HEK293 (cell line): ENCODE data around the gene PDF.

Source experiments
- CTCF ChIA-PET: fragments of 350-600 bp; formaldehyde crosslinking; extraction: SDS; loops from one replicate; lab custom pipeline; 2021; ENCODE audit warnings: antibody characterized with exemption; lab: Yijun Ruan, JAX
- POLR2A ChIA-PET: fragments of 300-600 bp; formaldehyde crosslinking; extraction: SDS; loops from one replicate; lab custom pipeline; 2020; ENCODE audit warnings: antibody characterized with exemption, inconsistent platforms; lab: Yijun Ruan, JAX
- H3K27ac ChIP-seq: fragments of 200-500 bp; sonication (Bioruptor generic); 2 replicates; pipeline ENCODE4 v1.5.1; 2014; ENCODE audit warnings: low read depth, low read length, control low read depth, inconsistent platforms; ENCODE audit errors: extremely low read depth
- H3K36me3 ChIP-seq, 2 experiments: fragments of 200-500 bp in 1 of 2; sonication (Bioruptor generic) in 1 of 2; 1 replicate in 1 of 2; 2 replicates in 1 of 2; pipeline ENCODE4 v1.5.1; 2014 to 2017; ENCODE audit warnings: inconsistent platforms in 2 of 2, low read length in 2 of 2; ENCODE audit not compliant: control insufficient read depth in 2 of 2, insufficient read depth in 1 of 2
- H3K4me1 ChIP-seq: fragments of 200-500 bp; sonication (Bioruptor generic); 2 replicates; pipeline ENCODE4 v1.5.1; 2014; ENCODE audit warnings: mild to moderate bottlenecking, low read length, inconsistent platforms; ENCODE audit not compliant: control insufficient read depth, insufficient read depth
- H3K4me3 ChIP-seq: 2 replicates; pipeline ENCODE4 v1.5.1; 2011; ENCODE audit warnings: low read depth, mild to moderate bottlenecking, control low read depth, low read length, moderate library complexity
- H3K9me3 ChIP-seq: fragments of 200-500 bp; sonication (Bioruptor generic); 2 replicates; pipeline ENCODE4 v1.5.1; 2014; ENCODE audit warnings: low read depth, low read length, inconsistent platforms; ENCODE audit not compliant: control insufficient read depth, insufficient read depth
- BCL11A ChIP-seq: fragments of 450-650 bp; formaldehyde crosslinking; IDR thresholded peaks from 2 replicates; pipeline ENCODE4 v1.5.1; 2016; ENCODE audit warnings: low read depth, missing biosample characterization, missing genetic modification characterization
- GLI4 ChIP-seq: fragments of 450-650 bp; formaldehyde crosslinking; IDR thresholded peaks from 2 replicates; pipeline ENCODE4 v1.5.1; 2016; ENCODE audit warnings: missing biosample characterization, missing genetic modification characterization
- PRDM1 ChIP-seq: fragments of 450-650 bp; formaldehyde crosslinking; IDR thresholded peaks from 2 replicates; pipeline ENCODE4; 2016; ENCODE audit warnings: missing biosample characterization, missing genetic modification characterization
- ZNF202 ChIP-seq: fragments of 450-650 bp; formaldehyde crosslinking; IDR thresholded peaks from 2 replicates; pipeline ENCODE4 v1.5.1; 2016; ENCODE audit warnings: missing biosample characterization, missing genetic modification characterization, borderline replicate concordance
- ZNF24 ChIP-seq: fragments of 450-650 bp; formaldehyde crosslinking; IDR thresholded peaks from 2 replicates; pipeline ENCODE4 v1.5.1; 2016; ENCODE audit warnings: missing biosample characterization, missing genetic modification characterization
- ZNF350 ChIP-seq: fragments of 450-650 bp; formaldehyde crosslinking; IDR thresholded peaks from 2 replicates; pipeline ENCODE4 v1.5.0; 2017; ENCODE audit warnings: missing biosample characterization, mild to moderate bottlenecking, missing genetic modification characterization
- ZNF354C ChIP-seq: fragments of 450-650 bp; formaldehyde crosslinking; IDR thresholded peaks from 2 replicates; pipeline ENCODE4 v1.5.1; 2016; ENCODE audit warnings: missing biosample characterization, missing genetic modification characterization, low read depth, borderline replicate concordance
- ZNF548 ChIP-seq: fragments of 450-650 bp; formaldehyde crosslinking; IDR thresholded peaks from 2 replicates; pipeline ENCODE4 v1.5.1; 2016; ENCODE audit warnings: missing biosample characterization, missing genetic modification characterization
- ZNF623 ChIP-seq: fragments of 450-650 bp; formaldehyde crosslinking; IDR thresholded peaks from 2 replicates; pipeline ENCODE4 v1.5.1; 2016; ENCODE audit warnings: missing biosample characterization, missing genetic modification characterization
- ZNF76 ChIP-seq: fragments of 450-650 bp; formaldehyde crosslinking; IDR thresholded peaks from 2 replicates; pipeline ENCODE4; 2016; ENCODE audit warnings: low read depth, missing biosample characterization, missing genetic modification characterization, borderline replicate concordance
- ZNF785 ChIP-seq: fragments of 450-650 bp; formaldehyde crosslinking; IDR thresholded peaks from 2 replicates; pipeline ENCODE4 v1.5.1; 2016; ENCODE audit warnings: missing biosample characterization, missing genetic modification characterization
- TF ChIP-seq, protein P1 (sequence below): fragments of 450-650 bp; formaldehyde crosslinking; IDR thresholded peaks from 2 replicates; pipeline ENCODE4 v1.5.1; 2017; ENCODE audit warnings: missing biosample characterization, missing genetic modification characterization
- TF ChIP-seq, protein P2 (sequence below): fragments of 450-650 bp; formaldehyde crosslinking; IDR thresholded peaks from 2 replicates; pipeline ENCODE4 v1.5.1; 2016; ENCODE audit warnings: missing biosample characterization, missing genetic modification characterization
- TF ChIP-seq, protein P3 (sequence below): fragments of 450-650 bp; formaldehyde crosslinking; IDR thresholded peaks from 2 replicates; pipeline ENCODE4 v1.5.1; 2016; ENCODE audit warnings: missing biosample characterization, missing genetic modification characterization
- TF ChIP-seq, protein P4 (sequence below): fragments of 450-650 bp; formaldehyde crosslinking; IDR thresholded peaks from 2 replicates; pipeline ENCODE4 v1.5.1; 2016; ENCODE audit warnings: missing biosample characterization, missing genetic modification characterization
- TF ChIP-seq, protein P5 (sequence below): fragments of 450-650 bp; formaldehyde crosslinking; IDR thresholded peaks from 2 replicates; pipeline ENCODE4 v1.5.1; 2016; ENCODE audit warnings: missing biosample characterization, missing genetic modification characterization
- TF ChIP-seq, protein P6 (sequence below): fragments of 450-650 bp; formaldehyde crosslinking; IDR thresholded peaks from 2 replicates; pipeline ENCODE4 v1.5.1; 2016; ENCODE audit warnings: missing biosample characterization, missing genetic modification characterization
- TF ChIP-seq, protein P7 (sequence below): fragments of 450-650 bp; formaldehyde crosslinking; IDR thresholded peaks from 2 replicates; pipeline ENCODE4 v1.5.1; 2017; ENCODE audit warnings: missing biosample characterization, missing genetic modification characterization

The PDF gene

DNA sequence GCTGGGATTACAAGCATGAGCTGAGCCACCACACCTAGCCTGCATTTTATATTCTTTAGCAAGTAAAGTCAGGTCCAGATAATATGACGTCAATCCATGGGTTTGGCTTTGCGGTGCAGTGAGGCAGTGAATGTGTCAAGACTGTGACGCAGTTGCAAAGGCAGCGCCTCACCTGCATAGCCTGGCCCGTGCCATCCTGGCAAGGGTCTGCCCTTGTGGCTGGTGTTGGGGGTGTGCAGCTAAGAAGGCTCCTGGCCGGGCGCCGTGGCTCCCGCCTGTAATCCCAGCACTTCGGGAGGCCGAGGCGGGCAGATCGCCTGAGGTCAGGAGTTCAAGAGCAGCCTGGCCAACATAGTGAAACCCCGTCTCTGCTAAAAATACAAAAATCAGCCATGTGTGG, 7.0 kb downstream of the PDF start:
- no peaks in the 10 kb centered on the region for H3K9me3 ChIP-seq
- peaks cover 5% of the 10 kb centered on the region for H3K4me1 ChIP-seq
- TF ChIP-seq ZNF202 (tag by site-specific recombination): no peak
- TF ChIP-seq ZNF350 (tag by site-specific recombination): no peak
- no peak for TF ChIP-seq ZNF623 (tag by site-specific recombination)
- TF ChIP-seq ZNF785 (tag by site-specific recombination): no peak
- TF ChIP-seq, protein P1, sequence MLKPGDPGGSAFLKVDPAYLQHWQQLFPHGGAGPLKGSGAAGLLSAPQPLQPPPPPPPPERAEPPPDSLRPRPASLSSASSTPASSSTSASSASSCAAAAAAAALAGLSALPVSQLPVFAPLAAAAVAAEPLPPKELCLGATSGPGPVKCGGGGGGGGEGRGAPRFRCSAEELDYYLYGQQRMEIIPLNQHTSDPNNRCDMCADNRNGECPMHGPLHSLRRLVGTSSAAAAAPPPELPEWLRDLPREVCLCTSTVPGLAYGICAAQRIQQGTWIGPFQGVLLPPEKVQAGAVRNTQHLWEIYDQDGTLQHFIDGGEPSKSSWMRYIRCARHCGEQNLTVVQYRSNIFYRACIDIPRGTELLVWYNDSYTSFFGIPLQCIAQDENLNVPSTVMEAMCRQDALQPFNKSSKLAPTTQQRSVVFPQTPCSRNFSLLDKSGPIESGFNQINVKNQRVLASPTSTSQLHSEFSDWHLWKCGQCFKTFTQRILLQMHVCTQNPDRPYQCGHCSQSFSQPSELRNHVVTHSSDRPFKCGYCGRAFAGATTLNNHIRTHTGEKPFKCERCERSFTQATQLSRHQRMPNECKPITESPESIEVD: no peak
- TF ChIP-seq, protein P2, sequence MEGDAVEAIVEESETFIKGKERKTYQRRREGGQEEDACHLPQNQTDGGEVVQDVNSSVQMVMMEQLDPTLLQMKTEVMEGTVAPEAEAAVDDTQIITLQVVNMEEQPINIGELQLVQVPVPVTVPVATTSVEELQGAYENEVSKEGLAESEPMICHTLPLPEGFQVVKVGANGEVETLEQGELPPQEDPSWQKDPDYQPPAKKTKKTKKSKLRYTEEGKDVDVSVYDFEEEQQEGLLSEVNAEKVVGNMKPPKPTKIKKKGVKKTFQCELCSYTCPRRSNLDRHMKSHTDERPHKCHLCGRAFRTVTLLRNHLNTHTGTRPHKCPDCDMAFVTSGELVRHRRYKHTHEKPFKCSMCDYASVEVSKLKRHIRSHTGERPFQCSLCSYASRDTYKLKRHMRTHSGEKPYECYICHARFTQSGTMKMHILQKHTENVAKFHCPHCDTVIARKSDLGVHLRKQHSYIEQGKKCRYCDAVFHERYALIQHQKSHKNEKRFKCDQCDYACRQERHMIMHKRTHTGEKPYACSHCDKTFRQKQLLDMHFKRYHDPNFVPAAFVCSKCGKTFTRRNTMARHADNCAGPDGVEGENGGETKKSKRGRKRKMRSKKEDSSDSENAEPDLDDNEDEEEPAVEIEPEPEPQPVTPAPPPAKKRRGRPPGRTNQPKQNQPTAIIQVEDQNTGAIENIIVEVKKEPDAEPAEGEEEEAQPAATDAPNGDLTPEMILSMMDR (tag by site-specific recombination): no peak
- TF ChIP-seq GLI4 (tag by site-specific recombination): no peak
- TF ChIP-seq, protein P3, sequence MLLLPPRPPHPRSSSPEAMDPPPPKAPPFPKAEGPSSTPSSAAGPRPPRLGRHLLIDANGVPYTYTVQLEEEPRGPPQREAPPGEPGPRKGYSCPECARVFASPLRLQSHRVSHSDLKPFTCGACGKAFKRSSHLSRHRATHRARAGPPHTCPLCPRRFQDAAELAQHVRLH (tag by site-specific recombination): no peak
- TF ChIP-seq, protein P4, sequence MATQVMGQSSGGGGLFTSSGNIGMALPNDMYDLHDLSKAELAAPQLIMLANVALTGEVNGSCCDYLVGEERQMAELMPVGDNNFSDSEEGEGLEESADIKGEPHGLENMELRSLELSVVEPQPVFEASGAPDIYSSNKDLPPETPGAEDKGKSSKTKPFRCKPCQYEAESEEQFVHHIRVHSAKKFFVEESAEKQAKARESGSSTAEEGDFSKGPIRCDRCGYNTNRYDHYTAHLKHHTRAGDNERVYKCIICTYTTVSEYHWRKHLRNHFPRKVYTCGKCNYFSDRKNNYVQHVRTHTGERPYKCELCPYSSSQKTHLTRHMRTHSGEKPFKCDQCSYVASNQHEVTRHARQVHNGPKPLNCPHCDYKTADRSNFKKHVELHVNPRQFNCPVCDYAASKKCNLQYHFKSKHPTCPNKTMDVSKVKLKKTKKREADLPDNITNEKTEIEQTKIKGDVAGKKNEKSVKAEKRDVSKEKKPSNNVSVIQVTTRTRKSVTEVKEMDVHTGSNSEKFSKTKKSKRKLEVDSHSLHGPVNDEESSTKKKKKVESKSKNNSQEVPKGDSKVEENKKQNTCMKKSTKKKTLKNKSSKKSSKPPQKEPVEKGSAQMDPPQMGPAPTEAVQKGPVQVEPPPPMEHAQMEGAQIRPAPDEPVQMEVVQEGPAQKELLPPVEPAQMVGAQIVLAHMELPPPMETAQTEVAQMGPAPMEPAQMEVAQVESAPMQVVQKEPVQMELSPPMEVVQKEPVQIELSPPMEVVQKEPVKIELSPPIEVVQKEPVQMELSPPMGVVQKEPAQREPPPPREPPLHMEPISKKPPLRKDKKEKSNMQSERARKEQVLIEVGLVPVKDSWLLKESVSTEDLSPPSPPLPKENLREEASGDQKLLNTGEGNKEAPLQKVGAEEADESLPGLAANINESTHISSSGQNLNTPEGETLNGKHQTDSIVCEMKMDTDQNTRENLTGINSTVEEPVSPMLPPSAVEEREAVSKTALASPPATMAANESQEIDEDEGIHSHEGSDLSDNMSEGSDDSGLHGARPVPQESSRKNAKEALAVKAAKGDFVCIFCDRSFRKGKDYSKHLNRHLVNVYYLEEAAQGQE: no peak
- TF ChIP-seq, protein P5, sequence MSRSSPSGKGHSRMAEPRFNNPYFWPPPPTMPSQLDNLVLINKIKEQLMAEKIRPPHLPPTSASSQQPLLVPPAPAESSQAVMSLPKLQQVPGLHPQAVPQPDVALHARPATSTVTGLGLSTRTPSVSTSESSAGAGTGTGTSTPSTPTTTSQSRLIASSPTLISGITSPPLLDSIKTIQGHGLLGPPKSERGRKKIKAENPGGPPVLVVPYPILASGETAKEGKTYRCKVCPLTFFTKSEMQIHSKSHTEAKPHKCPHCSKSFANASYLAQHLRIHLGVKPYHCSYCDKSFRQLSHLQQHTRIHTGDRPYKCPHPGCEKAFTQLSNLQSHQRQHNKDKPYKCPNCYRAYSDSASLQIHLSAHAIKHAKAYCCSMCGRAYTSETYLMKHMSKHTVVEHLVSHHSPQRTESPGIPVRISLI (tag by site-specific recombination): no peak
- TF ChIP-seq ZNF354C (tag by site-specific recombination): no peak
- no peak for TF ChIP-seq ZNF76
- TF ChIP-seq BCL11A (tag by site-specific recombination): no peak
- TF ChIP-seq, protein P6, sequence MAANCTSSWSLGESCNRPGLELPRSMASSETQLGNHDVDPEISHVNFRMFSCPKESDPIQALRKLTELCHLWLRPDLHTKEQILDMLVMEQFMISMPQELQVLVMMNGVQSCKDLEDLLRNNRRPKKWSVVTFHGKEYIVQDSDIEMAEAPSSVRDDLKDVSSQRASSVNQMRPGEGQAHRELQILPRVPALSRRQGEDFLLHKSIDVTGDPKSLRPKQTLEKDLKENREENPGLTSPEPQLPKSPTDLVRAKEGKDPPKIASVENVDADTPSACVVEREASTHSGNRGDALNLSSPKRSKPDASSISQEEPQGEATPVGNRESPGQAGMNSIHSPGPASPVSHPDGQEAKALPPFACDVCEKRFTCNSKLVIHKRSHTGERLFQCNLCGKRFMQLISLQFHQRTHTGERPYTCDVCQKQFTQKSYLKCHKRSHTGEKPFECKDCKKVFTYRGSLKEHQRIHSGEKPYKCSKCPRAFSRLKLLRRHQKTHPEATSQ: no peak
- no peak for TF ChIP-seq PRDM1 (tag by site-specific recombination)
- no peak for TF ChIP-seq ZNF548 (tag by site-specific recombination)
- TF ChIP-seq, protein P7, sequence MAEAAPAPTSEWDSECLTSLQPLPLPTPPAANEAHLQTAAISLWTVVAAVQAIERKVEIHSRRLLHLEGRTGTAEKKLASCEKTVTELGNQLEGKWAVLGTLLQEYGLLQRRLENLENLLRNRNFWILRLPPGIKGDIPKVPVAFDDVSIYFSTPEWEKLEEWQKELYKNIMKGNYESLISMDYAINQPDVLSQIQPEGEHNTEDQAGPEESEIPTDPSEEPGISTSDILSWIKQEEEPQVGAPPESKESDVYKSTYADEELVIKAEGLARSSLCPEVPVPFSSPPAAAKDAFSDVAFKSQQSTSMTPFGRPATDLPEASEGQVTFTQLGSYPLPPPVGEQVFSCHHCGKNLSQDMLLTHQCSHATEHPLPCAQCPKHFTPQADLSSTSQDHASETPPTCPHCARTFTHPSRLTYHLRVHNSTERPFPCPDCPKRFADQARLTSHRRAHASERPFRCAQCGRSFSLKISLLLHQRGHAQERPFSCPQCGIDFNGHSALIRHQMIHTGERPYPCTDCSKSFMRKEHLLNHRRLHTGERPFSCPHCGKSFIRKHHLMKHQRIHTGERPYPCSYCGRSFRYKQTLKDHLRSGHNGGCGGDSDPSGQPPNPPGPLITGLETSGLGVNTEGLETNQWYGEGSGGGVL (tag by site-specific recombination): no peak
- TF ChIP-seq ZNF24 (tag by site-specific recombination): no peak
- H3K36me3 ChIP-seq: peaks cover 23 to 95% of the 10 kb centered on the region in 2 experiments; a peak in 2 of 3 replicates
- no peak overlapping the region for H3K27ac ChIP-seq
- ChIA-PET POLR2A (interaction anchor here (0.6 to 1.2 kb wide), 2 partner anchors 8 to 12 kb away, joined by 3 to 6 read pairs; no protein-coding TSS in a partner anchor), CTCF (interaction anchor here (0.6 kb wide), 1 partner anchor 112 kb away, joined by 4 read pairs; no protein-coding TSS in a partner anchor)
- H3K4me3 ChIP-seq: no peak overlapping the region
